Epithelial cell of esophagus (primary cell): Measurements from ENCODE around the gene DEPDC5.

Source experiments
- DNase-seq: peaks from one replicate; pipeline ENCODE4 v3.0.0; 2010; ENCODE audit warnings: low read depth
- H3K4me3 ChIP-seq: 2 replicates; pipeline ENCODE4 v1.5.1; 2011; ENCODE audit warnings: mild to moderate bottlenecking, low read length, control low read depth
- TF ChIP-seq, protein P1 (sequence below): IDR thresholded peaks from 2 replicates; pipeline ENCODE4 v1.5.1; 2011; ENCODE audit warnings: low read depth, mild to moderate bottlenecking, low read length, control low read depth, inconsistent platforms; ENCODE audit not compliant: insufficient read depth; ENCODE audit errors: missing control alignments

DEPDC5 gene

DNA sequence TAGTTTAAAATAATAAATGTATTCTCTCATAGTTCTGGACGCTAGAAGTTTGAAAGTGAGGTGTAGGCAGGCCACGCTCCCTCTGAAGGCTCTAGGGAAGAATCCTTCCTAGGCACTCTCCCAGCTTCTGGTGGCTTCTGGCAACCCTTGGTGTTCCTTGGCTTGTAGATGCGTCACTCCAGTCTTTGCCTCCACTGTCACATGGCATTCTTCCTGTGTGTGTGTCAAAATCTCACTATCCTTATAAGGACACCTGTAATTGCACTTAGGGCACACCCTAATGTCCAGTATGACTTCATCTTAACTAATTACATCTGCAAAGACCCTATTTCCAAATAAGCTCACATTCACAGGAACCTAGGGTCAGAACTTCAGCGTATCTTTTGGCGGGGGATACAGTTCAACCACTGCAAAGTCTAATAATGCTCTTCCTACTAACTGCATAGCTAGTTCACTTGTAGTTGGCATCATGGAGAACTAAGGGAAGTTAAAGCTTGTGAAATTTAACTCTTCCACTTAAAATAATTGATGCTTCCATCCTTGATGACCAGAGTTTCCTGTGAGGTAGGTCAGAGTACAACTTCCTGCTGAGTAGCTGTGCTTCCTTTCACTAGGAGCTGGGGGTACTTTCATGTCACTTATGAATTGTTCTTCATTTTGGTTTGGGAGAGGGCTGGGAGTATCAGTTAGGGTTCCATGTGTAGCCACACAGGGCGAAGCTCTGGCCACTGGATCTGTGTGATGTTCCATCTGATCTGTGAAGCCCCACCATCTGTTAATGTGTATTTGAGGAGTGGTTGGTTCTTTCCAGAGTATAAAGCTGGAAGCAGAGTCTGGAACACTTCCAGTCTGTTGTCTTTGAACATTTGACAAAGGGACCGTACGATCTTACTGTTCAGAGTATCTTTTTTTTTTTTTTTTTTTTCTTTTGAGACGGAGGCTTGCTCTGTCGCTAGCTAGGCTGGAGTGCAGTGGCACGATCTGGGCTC, 201.0 kb downstream of the DEPDC5 start:
- no peak overlapping the region for H3K4me3 ChIP-seq
- TF ChIP-seq, protein P1, sequence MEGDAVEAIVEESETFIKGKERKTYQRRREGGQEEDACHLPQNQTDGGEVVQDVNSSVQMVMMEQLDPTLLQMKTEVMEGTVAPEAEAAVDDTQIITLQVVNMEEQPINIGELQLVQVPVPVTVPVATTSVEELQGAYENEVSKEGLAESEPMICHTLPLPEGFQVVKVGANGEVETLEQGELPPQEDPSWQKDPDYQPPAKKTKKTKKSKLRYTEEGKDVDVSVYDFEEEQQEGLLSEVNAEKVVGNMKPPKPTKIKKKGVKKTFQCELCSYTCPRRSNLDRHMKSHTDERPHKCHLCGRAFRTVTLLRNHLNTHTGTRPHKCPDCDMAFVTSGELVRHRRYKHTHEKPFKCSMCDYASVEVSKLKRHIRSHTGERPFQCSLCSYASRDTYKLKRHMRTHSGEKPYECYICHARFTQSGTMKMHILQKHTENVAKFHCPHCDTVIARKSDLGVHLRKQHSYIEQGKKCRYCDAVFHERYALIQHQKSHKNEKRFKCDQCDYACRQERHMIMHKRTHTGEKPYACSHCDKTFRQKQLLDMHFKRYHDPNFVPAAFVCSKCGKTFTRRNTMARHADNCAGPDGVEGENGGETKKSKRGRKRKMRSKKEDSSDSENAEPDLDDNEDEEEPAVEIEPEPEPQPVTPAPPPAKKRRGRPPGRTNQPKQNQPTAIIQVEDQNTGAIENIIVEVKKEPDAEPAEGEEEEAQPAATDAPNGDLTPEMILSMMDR: no peak
- DNase-seq: peak; percentile 30

DNA sequence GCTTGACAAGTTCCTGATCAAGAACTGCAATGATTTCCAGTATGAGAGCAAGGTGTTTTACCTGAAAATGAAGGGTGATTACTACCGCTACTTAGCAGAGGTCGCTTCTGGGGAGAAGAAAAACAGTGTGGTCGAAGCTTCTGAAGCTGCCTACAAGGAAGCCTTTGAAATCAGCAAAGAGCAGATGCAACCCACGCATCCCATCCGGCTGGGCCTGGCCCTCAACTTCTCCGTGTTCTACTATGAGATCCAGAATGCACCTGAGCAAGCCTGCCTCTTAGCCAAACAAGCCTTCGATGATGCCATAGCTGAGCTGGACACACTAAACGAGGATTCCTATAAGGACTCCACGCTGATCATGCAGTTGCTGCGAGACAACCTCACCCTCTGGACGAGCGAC, 202.5 kb downstream of the DEPDC5 start:
- no peak for DNase-seq
- no peak overlapping the region for H3K4me3 ChIP-seq
- TF ChIP-seq, protein P1: no peak
